WTC11 (cell line): ENCODE measurements around the gene ZNF343.

Source experiments
- CTCF ChIP-seq: fragments of 200-600 bp; IDR thresholded peaks from 2 replicates; pipeline ENCODE4 v1.8.0; 2022; ENCODE audit warnings: antibody characterized with exemption
- TF ChIP-seq, protein P1 (sequence below): sonication (generic); formaldehyde crosslinking; IDR thresholded peaks from 2 replicates; pipeline ENCODE4 v1.8.0; 2022; ENCODE audit warnings: mild to moderate bottlenecking, missing genetic modification reagents

GRCh38 chr20:2545594-2545993 lies 36.9 kb upstream of the ZNF343 start:
- TF ChIP-seq, protein P1, sequence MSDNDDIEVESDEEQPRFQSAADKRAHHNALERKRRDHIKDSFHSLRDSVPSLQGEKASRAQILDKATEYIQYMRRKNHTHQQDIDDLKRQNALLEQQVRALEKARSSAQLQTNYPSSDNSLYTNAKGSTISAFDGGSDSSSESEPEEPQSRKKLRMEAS (CRISPR knock-in tag): no peak
- no peak for TF ChIP-seq CTCF
